Keratinocyte (primary cell): ENCODE measurements around the gene NUP153.
"Not testable (repeated sequence)": the region's sequence is repeated elsewhere in the genome, so short reads cannot be mapped to it uniquely, and the experiment has no call there.

Experiments
- EZH2 ChIP-seq: IDR thresholded peaks from one replicate; pipeline ENCODE4 v1.6.1; 2012; ENCODE audit warnings: inconsistent platforms, mild to moderate bottlenecking, low read length, moderate library complexity
- TF ChIP-seq, protein P1 (sequence below), 3 experiments: IDR thresholded peaks in 1 of 3; conservative IDR thresholded peaks in 1 of 3; optimal IDR thresholded peaks in 1 of 3; 2 replicates in 2 of 3; 3 replicates in 1 of 3; pipeline versions ENCODE3 to v1.5.1; 2011; ENCODE audit warnings: low read length in 3 of 3, mild to moderate bottlenecking in 3 of 3, moderate library complexity in 2 of 3, control low read depth in 1 of 3, inconsistent platforms in 1 of 3; ENCODE audit not compliant: insufficient read depth in 2 of 3; ENCODE audit errors: extremely low read depth in 1 of 3

DNA sequence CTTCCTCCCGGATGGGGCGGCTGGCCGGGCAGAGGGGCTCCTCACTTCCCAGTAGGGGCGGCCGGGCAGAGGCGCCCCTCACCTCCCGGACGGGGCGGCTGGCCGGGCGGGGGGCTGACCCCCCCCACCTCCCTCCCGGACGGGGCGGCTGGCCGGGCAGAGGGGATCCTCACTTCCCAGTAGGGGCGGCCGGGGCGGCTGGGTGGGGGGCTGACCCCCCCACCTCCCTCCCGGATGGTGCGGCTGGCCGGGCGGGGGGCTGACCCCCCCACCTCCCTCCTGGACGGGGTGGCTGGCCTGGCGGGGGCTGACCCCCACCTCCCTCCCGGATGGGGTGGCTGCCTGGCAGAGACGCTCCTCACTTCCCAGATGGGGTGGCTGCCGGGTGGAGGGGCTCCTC lies 28.6 kb upstream of the NUP153 start:
- TF ChIP-seq, protein P1, sequence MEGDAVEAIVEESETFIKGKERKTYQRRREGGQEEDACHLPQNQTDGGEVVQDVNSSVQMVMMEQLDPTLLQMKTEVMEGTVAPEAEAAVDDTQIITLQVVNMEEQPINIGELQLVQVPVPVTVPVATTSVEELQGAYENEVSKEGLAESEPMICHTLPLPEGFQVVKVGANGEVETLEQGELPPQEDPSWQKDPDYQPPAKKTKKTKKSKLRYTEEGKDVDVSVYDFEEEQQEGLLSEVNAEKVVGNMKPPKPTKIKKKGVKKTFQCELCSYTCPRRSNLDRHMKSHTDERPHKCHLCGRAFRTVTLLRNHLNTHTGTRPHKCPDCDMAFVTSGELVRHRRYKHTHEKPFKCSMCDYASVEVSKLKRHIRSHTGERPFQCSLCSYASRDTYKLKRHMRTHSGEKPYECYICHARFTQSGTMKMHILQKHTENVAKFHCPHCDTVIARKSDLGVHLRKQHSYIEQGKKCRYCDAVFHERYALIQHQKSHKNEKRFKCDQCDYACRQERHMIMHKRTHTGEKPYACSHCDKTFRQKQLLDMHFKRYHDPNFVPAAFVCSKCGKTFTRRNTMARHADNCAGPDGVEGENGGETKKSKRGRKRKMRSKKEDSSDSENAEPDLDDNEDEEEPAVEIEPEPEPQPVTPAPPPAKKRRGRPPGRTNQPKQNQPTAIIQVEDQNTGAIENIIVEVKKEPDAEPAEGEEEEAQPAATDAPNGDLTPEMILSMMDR (optimal IDR thresholded peaks at IDR 0.05 in 1 of 3, IDR thresholded peaks at IDR 0.05 in 1 of 3, conservative IDR thresholded peaks at IDR 0.05 in 1 of 3; ENCODE audit: extremely low read depth in 1 of 3, insufficient read depth in 2 of 3, low read length in 3 of 3) = not testable (repeated sequence)
- not testable (repeated sequence) for TF ChIP-seq EZH2
